Jurkat, Clone E6-1 (cell line): ENCODE results near the gene PPP1R7.

Experiments used
- DNase-seq: peaks from one replicate; pipeline ENCODE4 v3.0.0-alpha.2; 2011; ENCODE audit warnings: low read depth, low spot score
- H3K4me3 ChIP-seq: 2 replicates; pipeline ENCODE4 v1.5.1; 2011; ENCODE audit warnings: mild to moderate bottlenecking, low read length, control low read depth, moderate library complexity

Gene PPP1R7

GRCh38 chr2:241201445-241202267 lies 51.4 kb downstream of the PPP1R7 start:
- DNase-seq: no peak
- no peak overlapping the region for H3K4me3 ChIP-seq

GRCh38 chr2:241202268-241202585 lies 52.0 kb downstream of the PPP1R7 start:
- no peak overlapping the region for H3K4me3 ChIP-seq
- no peak for DNase-seq

GRCh38 chr2:241202681-241203080 lies 52.4 kb downstream of the PPP1R7 start:
- DNase-seq: no peak
- no peak overlapping the region for H3K4me3 ChIP-seq

- no peak overlapping the region for H3K4me3 ChIP-seq
- DNase-seq: no peak
Measured at GRCh38 chr2:241203218-241204009, 53.1 kb downstream of the PPP1R7 start.

- no peak for DNase-seq
- no peak overlapping the region for H3K4me3 ChIP-seq
Measured at GRCh38 chr2:241204010-241204384, 53.7 kb downstream of the PPP1R7 start.

GRCh38 chr2:241204490-241204889 lies 54.2 kb downstream of the PPP1R7 start:
- no peak for DNase-seq

GRCh38 chr2:241205086-241205485 lies 54.8 kb downstream of the PPP1R7 start:
- no peak for DNase-seq
- H3K4me3 ChIP-seq: no peak overlapping the region

More at GRCh38 chr2:241204490-241204889, 54.2 kb downstream of the PPP1R7 start:
- no peak overlapping the region for H3K4me3 ChIP-seq

- no peak overlapping the region for H3K4me3 ChIP-seq
- no peak for DNase-seq
Measured at GRCh38 chr2:241207151-241207550, 56.9 kb downstream of the PPP1R7 start.

GRCh38 chr2:241207641-241208040 lies 57.4 kb downstream of the PPP1R7 start:
- H3K4me3 ChIP-seq: no peak overlapping the region
- no peak for DNase-seq

- H3K4me3 ChIP-seq: no peak overlapping the region
- no peak for DNase-seq
Measured at GRCh38 chr2:241208058-241208457, 57.8 kb downstream of the PPP1R7 start.

GRCh38 chr2:241209271-241209670 lies 59.0 kb downstream of the PPP1R7 start:
- no peak for DNase-seq
- no peak overlapping the region for H3K4me3 ChIP-seq

GRCh38 chr2:241211276-241211675 lies 61.0 kb downstream of the PPP1R7 start:
- no peak for DNase-seq
- no peak overlapping the region for H3K4me3 ChIP-seq

- no peak for DNase-seq
- H3K4me3 ChIP-seq: no peak overlapping the region
Measured at GRCh38 chr2:241213041-241213440, 62.8 kb downstream of the PPP1R7 start.

- no peak overlapping the region for H3K4me3 ChIP-seq
Measured at GRCh38 chr2:241213567-241213966, 63.3 kb downstream of the PPP1R7 start.

GRCh38 chr2:241214209-241214608 lies 63.9 kb downstream of the PPP1R7 start:
- H3K4me3 ChIP-seq: no peak overlapping the region
- DNase-seq: no peak

More at GRCh38 chr2:241213567-241213966, 63.3 kb downstream of the PPP1R7 start:
- no peak for DNase-seq

GRCh38 chr2:241214766-241215165 lies 64.5 kb downstream of the PPP1R7 start:
- H3K4me3 ChIP-seq: no peak overlapping the region
- DNase-seq: no peak

- no peak overlapping the region for H3K4me3 ChIP-seq
- DNase-seq: no peak
Measured at GRCh38 chr2:241215421-241215820, 65.2 kb downstream of the PPP1R7 start.

GRCh38 chr2:241216211-241216761 lies 66.0 kb downstream of the PPP1R7 start:
- no peak for DNase-seq

GRCh38 chr2:241217320-241218031 lies 67.2 kb downstream of the PPP1R7 start:
- H3K4me3 ChIP-seq: no peak overlapping the region
- DNase-seq: no peak

More at GRCh38 chr2:241216211-241216761, 66.0 kb downstream of the PPP1R7 start:
- no peak overlapping the region for H3K4me3 ChIP-seq
